ENCODE data around the gene P2RY8.
A peak's percentile ranks its signal among the peaks of the same experiment; 100 is the strongest.

The P2RY8 gene

GRCh38 chrX:1581132-1581531 lies 44.1 kb upstream of the P2RY8 start:
- TF ChIP-seq, protein P1, sequence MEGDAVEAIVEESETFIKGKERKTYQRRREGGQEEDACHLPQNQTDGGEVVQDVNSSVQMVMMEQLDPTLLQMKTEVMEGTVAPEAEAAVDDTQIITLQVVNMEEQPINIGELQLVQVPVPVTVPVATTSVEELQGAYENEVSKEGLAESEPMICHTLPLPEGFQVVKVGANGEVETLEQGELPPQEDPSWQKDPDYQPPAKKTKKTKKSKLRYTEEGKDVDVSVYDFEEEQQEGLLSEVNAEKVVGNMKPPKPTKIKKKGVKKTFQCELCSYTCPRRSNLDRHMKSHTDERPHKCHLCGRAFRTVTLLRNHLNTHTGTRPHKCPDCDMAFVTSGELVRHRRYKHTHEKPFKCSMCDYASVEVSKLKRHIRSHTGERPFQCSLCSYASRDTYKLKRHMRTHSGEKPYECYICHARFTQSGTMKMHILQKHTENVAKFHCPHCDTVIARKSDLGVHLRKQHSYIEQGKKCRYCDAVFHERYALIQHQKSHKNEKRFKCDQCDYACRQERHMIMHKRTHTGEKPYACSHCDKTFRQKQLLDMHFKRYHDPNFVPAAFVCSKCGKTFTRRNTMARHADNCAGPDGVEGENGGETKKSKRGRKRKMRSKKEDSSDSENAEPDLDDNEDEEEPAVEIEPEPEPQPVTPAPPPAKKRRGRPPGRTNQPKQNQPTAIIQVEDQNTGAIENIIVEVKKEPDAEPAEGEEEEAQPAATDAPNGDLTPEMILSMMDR (IDR thresholded peaks at IDR 0.05; ENCODE audit: insufficient read depth, low read length), result peak; percentile 48
- TF ChIP-seq, protein P2, sequence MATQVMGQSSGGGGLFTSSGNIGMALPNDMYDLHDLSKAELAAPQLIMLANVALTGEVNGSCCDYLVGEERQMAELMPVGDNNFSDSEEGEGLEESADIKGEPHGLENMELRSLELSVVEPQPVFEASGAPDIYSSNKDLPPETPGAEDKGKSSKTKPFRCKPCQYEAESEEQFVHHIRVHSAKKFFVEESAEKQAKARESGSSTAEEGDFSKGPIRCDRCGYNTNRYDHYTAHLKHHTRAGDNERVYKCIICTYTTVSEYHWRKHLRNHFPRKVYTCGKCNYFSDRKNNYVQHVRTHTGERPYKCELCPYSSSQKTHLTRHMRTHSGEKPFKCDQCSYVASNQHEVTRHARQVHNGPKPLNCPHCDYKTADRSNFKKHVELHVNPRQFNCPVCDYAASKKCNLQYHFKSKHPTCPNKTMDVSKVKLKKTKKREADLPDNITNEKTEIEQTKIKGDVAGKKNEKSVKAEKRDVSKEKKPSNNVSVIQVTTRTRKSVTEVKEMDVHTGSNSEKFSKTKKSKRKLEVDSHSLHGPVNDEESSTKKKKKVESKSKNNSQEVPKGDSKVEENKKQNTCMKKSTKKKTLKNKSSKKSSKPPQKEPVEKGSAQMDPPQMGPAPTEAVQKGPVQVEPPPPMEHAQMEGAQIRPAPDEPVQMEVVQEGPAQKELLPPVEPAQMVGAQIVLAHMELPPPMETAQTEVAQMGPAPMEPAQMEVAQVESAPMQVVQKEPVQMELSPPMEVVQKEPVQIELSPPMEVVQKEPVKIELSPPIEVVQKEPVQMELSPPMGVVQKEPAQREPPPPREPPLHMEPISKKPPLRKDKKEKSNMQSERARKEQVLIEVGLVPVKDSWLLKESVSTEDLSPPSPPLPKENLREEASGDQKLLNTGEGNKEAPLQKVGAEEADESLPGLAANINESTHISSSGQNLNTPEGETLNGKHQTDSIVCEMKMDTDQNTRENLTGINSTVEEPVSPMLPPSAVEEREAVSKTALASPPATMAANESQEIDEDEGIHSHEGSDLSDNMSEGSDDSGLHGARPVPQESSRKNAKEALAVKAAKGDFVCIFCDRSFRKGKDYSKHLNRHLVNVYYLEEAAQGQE (IDR thresholded peaks at IDR 0.05; ENCODE audit: insufficient replicate concordance, low read depth), result no peak
- H3K27me3 ChIP-seq (ENCODE audit: insufficient read depth, poor library complexity, severe bottlenecking), result no peaks in the 10 kb centered on the region
- H3K4me3 ChIP-seq (replicated peaks; ENCODE audit: insufficient read depth, low read length), result no peak overlapping the region
- no peak overlapping the region for H3K27ac ChIP-seq (replicated peaks)
- peak in 1 of 2 experiments; percentile 83 for DNase-seq (ENCODE audit: low read depth in 1 of 2, low spot score in 1 of 2)

DNA sequence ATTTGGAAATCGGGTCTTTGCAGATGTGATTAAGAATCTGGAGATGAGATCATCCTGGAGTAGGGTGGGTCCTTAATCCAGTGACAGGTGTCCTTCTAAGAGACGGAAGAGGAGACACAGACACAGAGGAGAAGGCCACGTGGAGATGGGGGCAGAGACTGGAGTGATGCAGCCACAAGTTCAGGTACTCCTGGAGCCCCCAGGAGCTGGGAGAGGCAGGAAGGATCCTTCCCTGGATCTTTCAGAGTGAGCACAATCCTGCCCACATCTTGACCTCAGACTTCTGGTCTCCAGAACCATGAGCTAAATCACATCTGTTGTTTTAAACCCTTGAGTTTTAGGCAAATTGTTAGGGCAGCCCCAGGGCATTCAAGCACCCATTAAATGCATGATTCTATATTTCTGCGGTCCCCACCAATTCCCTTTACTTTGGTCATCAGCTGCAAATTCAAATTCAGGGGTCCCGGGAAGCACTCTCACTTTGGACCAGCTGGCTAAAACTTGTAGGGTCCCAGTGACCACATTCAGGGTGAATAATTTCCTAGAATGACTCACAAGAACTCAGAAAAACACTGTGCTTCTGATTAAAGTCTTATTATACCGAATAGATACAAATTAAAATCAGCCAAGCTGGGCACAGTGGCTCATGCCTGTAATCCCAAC lies 41.7 kb upstream of the P2RY8 start:
- Histone ChIP-seq H3K4me3 (replicated peaks; ENCODE audit: insufficient read depth, low read length) (no peak overlapping the region), H3K27ac (replicated peaks) (no peak overlapping the region), H3K27me3 (ENCODE audit: insufficient read depth, poor library complexity, severe bottlenecking) (no peaks in the 10 kb centered on the region)
- no peak for TF ChIP-seq GABPA (IDR thresholded peaks at IDR 0.05; ENCODE audit: low read depth)
- TF ChIP-seq, protein P2 (IDR thresholded peaks at IDR 0.05; ENCODE audit: insufficient replicate concordance, low read depth), result no peak
- TF ChIP-seq, protein P1 (IDR thresholded peaks at IDR 0.05; ENCODE audit: insufficient read depth, low read length), result no peak
- no peak for TF ChIP-seq SPI1 (IDR thresholded peaks at IDR 0.05; ENCODE audit: borderline replicate concordance, low read depth)
- no peak for TF ChIP-seq POLR2AphosphoS5 (IDR thresholded peaks at IDR 0.05; ENCODE audit: low read depth)
- no peak for DNase-seq (ENCODE audit: low read depth in 1 of 2, low spot score in 1 of 2)

GRCh38 chrX:1577845-1578244 lies 40.9 kb upstream of the P2RY8 start:
- TF ChIP-seq POLR2AphosphoS5 (IDR thresholded peaks at IDR 0.05; ENCODE audit: low read depth) (no peak), GABPA (IDR thresholded peaks at IDR 0.05; ENCODE audit: low read depth) (no peak), SPI1 (IDR thresholded peaks at IDR 0.05; ENCODE audit: borderline replicate concordance, low read depth) (no peak)
- TF ChIP-seq, protein P2 (IDR thresholded peaks at IDR 0.05; ENCODE audit: insufficient replicate concordance, low read depth), result no peak
- TF ChIP-seq, protein P1 (IDR thresholded peaks at IDR 0.05; ENCODE audit: insufficient read depth, low read length), result no peak

More at GRCh38 chrX:1577845-1578244, 40.9 kb upstream of the P2RY8 start:
- Histone ChIP-seq H3K27me3 (ENCODE audit: insufficient read depth, poor library complexity, severe bottlenecking) (no peaks in the 10 kb centered on the region), H3K4me3 (replicated peaks; ENCODE audit: insufficient read depth, low read length) (no peak overlapping the region), H3K27ac (replicated peaks) (no peak overlapping the region)
- DNase-seq (ENCODE audit: low read depth in 1 of 2, low spot score in 1 of 2), result no peak
